GM19463 (cell line): ENCODE data around the gene PHLDA1.

Source experiments
- ATAC-seq: cut with Tn5 transposase; IDR thresholded peaks from one replicate; pipeline ENCODE4 v1.9.1; 2021; ENCODE audit warnings: mild to moderate bottlenecking, moderate library complexity; ENCODE audit not compliant: unreplicated experiment

PHLDA1 gene

GRCh38 chr12:76038176-76038575 is 6.6 kb upstream of the PHLDA1 start:
- ATAC-seq = no peak

GRCh38 chr12:76037130-76038103 is 5.8 kb upstream of the PHLDA1 start:
- peak; percentile 49 for ATAC-seq

- no peak for ATAC-seq
These were observed 3.5 kb upstream of the PHLDA1 start for GRCh38 chr12:76035045-76035444.

GRCh38 chr12:76033081-76034011 is 1.8 kb upstream of the PHLDA1 start:
- no peak for ATAC-seq

GRCh38 chr12:76032043-76032981 is 736 bp upstream of the PHLDA1 start:
- peak; percentile 16 for ATAC-seq

DNA sequence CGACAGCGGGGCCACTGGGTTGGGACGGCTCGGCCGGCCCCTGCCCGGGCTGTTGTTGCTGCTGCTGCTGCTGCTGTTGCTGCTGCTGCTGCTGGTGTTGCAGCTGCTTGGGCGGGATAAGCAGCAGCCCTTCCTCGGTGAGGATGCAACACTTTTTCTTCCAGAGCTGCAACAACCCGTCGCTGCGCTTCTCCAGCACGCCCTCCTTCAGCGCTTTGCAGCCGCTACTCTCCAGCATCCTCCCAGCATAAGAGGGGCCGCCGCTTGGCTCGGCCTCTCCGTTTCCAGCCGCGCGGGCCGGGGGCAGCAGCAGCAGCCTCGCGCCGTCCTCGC is 529 bp downstream of the PHLDA1 start:
- ATAC-seq = no peak

DNA sequence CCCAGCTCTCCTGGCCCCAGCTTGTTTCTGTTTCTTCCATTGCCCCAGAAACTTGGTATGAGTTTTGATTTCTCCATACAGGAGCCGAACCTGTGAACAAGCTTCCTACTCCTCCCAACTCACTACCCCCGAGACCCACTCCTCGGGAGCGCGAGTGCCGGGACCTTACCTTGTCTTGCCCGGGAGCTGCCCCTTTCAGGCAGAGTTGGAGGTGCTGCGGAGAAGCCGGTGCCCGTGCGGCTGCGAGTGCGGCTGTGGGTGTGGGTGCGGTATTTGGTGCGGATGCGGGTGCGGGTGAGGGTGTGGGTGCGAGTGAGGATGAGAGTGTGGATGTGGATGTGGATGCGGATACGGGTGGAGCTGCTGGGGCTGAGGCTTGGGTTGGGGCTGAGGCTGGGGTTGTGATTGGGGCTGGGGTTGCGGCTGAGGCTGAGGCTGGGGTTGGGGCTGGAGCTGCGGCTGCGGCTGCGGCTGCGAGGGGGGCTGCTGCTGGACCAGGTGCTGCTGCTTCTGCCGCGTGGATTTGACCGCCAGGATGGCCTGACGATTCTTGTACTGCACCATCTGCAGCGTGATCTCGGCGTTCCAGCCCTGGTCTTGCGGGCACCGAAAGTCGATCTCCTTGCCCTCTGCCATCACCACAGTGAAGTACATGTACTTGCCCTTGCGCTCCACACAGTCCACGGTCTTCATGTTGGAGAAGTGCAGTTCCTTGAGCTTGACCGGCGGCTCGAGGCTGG is 1.1 kb downstream of the PHLDA1 start:
- peak; percentile 1 for ATAC-seq

GRCh38 chr12:76029982-76030340 is 1.6 kb downstream of the PHLDA1 start:
- no peak for ATAC-seq

DNA sequence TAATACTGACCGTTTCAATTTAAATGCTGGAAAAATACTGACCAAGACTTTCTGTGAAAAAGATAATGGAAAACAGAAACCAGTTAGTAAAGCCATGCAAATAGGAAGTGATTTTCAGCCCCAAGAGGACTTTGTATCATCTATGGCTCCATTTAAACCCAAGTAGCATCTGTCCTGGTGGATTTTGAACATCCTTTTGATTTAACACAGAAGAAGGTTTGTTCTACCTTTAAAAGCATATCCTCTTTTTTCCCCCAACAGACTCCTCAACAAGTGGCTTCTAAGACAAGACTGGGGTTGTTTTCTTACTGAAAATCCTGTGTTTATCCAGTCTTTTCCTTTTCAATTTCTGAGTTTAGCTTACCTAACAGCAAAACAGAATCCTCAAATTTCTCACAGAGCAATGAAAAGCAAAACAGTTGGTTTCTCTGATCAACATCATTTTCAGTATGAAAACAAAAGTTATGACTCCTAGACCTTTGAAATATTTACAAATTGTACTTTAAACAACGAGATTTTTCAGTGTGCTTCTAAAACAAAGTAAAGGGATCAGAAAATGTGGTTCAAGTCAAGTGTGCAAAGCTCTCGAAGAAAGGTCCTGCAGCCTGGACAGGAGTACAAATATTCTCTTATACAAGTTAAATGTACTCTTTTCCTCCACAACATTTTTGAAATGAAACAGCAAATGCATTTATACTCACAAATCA is 2.9 kb downstream of the PHLDA1 start:
- no peak for ATAC-seq

- ATAC-seq = no peak
These were observed 4.9 kb downstream of the PHLDA1 start for GRCh38 chr12:76026643-76027063.

GRCh38 chr12:76025601-76026575 is 5.7 kb downstream of the PHLDA1 start:
- no peak for ATAC-seq

DNA sequence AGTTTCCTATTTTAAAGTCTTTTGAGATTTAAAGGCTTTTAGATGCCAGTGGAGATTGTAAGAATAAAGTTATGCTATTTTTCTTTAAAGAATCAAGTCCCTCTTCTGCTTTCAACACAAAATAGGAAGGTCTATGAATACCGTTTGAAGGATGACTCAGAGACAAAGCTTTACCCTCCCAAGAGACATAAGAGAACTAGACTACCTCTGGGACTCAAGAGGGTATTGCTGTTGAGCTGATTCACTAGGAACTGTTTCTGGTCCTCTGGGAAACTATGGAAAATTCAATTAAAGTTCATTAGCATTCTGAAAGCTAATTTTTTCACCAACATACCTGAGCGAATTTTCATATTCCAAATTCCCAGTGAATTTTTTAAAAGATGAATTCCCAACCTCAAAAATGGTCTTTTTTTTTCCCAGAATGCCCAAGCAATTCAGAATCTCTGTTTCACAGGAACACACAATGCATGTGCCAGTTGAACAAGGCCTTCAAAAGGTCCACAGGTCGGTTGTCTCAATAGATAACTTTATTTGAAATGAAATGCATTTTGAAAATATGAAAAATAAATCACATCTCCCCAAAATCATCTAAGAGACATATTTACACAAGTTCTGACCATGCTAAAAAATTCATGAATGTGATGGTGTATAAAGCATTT is 6.5 kb downstream of the PHLDA1 start:
- ATAC-seq = no peak

- no peak for ATAC-seq
These were observed 7.3 kb downstream of the PHLDA1 start for GRCh38 chr12:76024102-76024781.

DNA sequence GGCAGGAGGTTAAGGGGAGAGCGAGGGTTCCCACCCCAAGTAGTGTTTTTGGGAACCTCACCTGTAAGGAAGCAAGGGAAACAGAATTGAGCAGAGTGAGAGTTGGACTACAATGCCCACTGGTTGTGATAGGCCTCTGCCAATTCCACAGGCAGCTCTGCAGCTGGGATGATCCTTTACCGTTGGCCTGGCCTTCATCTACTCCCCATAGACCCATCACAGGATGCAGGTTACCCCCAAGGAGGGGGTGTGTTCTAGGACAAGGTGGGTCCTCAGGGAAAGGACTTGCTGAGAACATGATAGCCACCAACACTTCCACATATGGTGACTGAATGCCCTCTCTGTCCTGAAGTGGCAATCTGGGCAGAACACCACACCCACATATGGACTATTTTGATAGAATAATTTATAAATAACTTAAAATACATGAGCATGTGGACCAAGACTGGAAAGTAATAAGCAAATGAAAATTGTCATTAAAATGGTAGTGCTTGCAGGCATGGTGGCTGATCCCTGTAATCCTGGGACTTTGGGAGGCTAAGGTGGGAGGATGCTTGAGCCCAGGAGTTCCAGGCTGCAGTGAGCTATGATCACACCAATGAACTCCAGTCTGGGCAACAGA is 8.4 kb downstream of the PHLDA1 start:
- no peak for ATAC-seq

- no peak for ATAC-seq
These were observed 9.1 kb downstream of the PHLDA1 start for GRCh38 chr12:76022506-76022905.
